ENCODE measurements around the gene RS1. TPM values are rescaled to one million over a fixed set of nuclear protein-coding genes. Genes with fewer than 3 reads are reported as not detected.
A peak's percentile ranks its signal among the peaks of the same experiment; 100 is the strongest.

Gene RS1
- polyA plus RNA-seq, result not detected

DNA sequence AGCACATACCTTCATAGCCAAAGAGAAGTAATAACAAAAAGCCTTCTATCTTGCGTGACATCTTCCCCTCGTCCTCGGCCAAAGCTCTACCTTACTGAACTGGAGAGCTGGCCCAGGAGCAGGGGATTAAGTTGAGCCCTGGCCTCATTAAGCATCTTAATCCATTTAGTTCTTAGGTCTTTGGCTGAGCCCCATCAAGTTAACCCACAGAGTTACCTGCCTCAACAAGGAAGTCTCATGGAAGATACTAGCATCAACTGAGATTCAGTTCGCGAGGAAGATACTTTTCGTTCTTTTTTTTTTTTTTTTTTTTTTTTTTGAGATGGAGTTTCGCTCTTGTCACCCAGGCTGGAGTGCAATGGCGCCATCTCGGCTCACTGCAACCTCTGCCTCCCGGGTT, at the start of gene RS1:
TSS of gene RS1 (minus strand) at position 101 of the 400 bp plus-strand sequence. CDS start at position 61, 40 bp downstream.
- H3K9me3 Mint-ChIP-seq, result no peaks in the 10 kb centered on the region
- peak within 1 kb of the TSS in 1 of 5 donors; percentile 31 for H3K4me3 Mint-ChIP-seq
- H3K27ac Mint-ChIP-seq, result no peak within 1 kb of the TSS
- peaks cover 6 to 18% of the 10 kb centered on the region in 2 donors for H3K4me1 Mint-ChIP-seq
- H3K27me3 Mint-ChIP-seq (ENCODE audit: low read depth in 3 of 3), result peaks cover 11 to 17% (median 13%) of the 10 kb centered on the region in 3 donors
- no peak for DNase-seq
- no peaks in the 10 kb centered on the region for H3K36me3 Mint-ChIP-seq

DNA sequence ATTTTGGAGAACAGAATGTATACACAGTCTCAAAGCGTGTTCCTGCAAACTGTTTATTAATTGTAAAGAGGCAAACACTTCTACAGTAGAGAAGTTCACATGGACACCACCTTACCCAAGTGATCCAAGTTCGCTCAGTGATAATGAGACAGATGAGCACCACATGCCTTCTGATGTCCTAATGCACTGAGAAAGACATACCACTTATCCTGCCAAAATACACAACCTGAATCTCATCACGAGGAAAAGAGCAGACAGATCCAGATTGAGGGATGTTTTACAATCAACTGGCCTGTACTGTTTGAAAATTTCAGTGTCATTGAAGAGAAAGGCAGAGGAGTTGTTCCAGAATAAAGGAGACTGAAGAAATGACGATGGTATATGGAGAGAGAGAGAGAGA, 47.9 kb upstream of the RS1 start:
- Mint-ChIP-seq H3K4me1 (no peaks in the 10 kb centered on the region), H3K4me3 (no peak overlapping the region), H3K27me3 (ENCODE audit: low read depth in 3 of 3) (peaks cover 1 to 6% (median 3%) of the 10 kb centered on the region in 3 donors), H3K36me3 (no peaks in the 10 kb centered on the region), H3K27ac (no peak overlapping the region), H3K9me3 (no peaks in the 10 kb centered on the region)
- no peak for DNase-seq

DNA sequence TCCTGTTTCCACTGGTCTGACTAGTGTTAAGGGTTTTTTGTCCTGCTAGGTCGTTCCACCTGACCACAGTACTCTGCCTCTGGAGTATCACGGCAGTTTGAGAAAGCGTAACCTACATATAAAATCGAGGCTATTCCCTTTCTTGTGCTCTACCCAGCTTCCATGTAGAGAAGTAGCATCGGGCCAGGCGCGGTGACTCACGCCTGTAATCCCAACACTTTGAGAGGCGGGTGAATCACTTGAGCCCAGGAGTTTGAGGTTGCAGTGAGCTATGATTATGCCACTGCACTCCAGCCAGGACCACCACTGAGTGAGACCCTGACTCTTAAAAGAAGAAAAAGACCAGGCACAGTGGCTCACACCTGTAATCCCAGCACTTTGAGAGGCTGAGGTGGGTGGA, 43.0 kb upstream of the RS1 start:
- H3K9me3 Mint-ChIP-seq, result no peaks in the 10 kb centered on the region
- H3K27me3 Mint-ChIP-seq (ENCODE audit: low read depth in 3 of 3), result peaks cover 0 to 3% (median 0%) of the 10 kb centered on the region in 3 donors

DNA sequence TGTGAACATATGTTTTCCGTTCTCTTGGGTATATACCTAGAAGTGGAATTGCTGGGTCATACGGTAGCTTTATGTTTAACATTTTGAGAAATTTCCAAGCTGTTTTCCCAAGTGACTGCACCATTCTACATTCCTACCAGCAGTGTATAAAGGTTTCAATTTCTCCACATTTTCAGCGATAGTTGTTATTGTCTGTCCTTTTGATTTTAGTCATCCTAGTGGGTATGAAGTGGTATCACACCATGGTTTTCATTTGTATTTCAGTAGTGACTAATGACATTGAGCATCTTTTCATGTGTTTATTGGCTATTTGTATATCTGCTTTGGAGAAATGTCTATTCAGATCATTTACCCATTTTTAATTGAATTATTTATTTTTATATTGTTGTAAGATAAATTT, 37.9 kb upstream of the RS1 start:
- Mint-ChIP-seq H3K27ac (no peak overlapping the region), H3K36me3 (no peaks in the 10 kb centered on the region), H3K4me1 (no peaks in the 10 kb centered on the region), H3K9me3 (no peaks in the 10 kb centered on the region), H3K27me3 (ENCODE audit: low read depth in 3 of 3) (peaks cover 2 to 4% (median 3%) of the 10 kb centered on the region in 3 donors), H3K4me3 (no peak overlapping the region)
- no peak for DNase-seq

More for the DNA sequence above, 43.0 kb upstream of the RS1 start:
- H3K4me1 Mint-ChIP-seq, result no peaks in the 10 kb centered on the region
- H3K4me3 Mint-ChIP-seq, result no peak overlapping the region
- no peak for DNase-seq
- H3K36me3 Mint-ChIP-seq, result no peaks in the 10 kb centered on the region
- no peak overlapping the region for H3K27ac Mint-ChIP-seq

DNA sequence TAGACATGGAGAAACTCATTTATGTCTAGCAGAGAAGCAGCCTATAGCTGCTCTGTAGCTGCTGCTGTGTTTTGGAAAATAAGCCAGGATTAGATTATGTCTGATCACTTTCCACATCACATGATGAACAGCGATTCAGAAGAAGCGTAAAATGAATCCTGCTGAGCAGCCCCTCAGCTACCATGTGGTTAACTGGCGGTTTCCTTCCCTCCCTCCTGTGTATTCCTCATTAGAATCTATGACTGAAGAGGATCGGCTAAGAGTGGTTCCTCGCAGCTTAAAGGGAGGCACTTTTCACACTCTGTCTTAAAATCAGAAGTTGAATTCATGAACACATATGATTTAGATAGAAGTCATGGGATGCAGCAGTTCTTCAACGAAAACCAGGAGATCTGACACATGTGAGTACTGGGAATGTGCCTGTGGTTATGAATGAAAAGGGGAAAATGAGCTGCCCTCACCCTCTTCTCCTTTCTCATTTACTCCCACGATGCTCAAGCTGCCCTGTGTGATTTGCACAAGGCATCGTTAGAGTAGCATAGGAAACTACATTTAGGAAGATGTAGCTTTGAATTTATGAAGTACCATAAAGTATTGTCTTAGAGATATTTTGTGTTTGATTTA, 35.6 kb upstream of the RS1 start, which contains the start of gene PPEF1:
TSS of gene PPEF1 (plus strand) at position 220 of the 624 bp plus-strand sequence. CDS start at position 356, 136 bp downstream.
- no peaks in the 10 kb centered on the region for H3K36me3 Mint-ChIP-seq
- no peak within 1 kb of the TSS for H3K27ac Mint-ChIP-seq
- H3K4me3 Mint-ChIP-seq, result no peak within 1 kb of the TSS
- no peaks in the 10 kb centered on the region for H3K4me1 Mint-ChIP-seq
- H3K9me3 Mint-ChIP-seq, result no peaks in the 10 kb centered on the region
- H3K27me3 Mint-ChIP-seq (ENCODE audit: low read depth in 3 of 3), result peaks cover 3 to 4% (median 4%) of the 10 kb centered on the region in 3 donors
- DNase-seq, result no peak

DNA sequence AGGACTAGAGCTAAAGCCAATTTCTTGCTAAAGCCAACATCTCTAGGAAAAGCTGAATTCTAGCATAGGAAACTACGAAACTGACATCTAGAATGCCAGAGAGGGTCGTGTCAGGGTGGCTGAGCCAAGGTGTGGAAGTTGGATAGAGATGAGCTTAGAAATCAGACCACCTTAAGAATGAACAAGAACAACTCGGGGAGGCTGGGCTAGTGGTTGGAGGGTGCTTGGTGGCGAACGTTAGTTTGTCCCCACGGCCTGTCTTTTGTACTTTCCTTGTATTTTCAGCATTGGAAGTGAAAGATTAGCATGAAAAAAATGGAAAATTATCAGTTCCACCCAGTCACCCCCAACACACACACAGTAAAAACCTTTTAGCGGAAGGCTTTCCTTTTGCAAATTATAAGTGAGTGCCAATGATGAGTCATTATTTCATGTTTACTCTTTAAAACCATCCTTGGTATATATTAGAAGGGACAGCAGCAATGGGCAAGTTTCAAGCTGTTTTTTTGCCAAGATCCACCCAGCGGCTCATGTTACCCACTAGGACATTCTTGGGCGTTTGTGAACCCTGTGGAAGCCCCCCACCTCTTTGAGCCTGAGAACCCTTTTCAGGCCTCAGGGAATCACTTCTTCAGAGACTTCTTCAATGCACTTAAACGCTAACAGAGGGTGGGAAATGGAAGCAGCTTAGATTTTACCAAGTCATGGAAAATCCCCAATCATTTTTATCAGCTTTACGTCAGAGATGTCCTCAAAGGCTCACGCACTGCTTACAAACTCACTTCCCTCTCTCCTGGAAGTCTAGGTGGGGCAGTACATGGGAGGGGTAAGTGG, 30.7 kb upstream of the RS1 start:
- no peaks in the 10 kb centered on the region for H3K4me1 Mint-ChIP-seq
- H3K27ac Mint-ChIP-seq, result no peak overlapping the region
- H3K9me3 Mint-ChIP-seq, result no peaks in the 10 kb centered on the region
- no peaks in the 10 kb centered on the region for H3K36me3 Mint-ChIP-seq
- peaks cover 0 to 9% (median 3%) of the 10 kb centered on the region in 3 donors for H3K27me3 Mint-ChIP-seq (ENCODE audit: low read depth in 3 of 3)
- no peak for DNase-seq
- H3K4me3 Mint-ChIP-seq, result no peak overlapping the region

DNA sequence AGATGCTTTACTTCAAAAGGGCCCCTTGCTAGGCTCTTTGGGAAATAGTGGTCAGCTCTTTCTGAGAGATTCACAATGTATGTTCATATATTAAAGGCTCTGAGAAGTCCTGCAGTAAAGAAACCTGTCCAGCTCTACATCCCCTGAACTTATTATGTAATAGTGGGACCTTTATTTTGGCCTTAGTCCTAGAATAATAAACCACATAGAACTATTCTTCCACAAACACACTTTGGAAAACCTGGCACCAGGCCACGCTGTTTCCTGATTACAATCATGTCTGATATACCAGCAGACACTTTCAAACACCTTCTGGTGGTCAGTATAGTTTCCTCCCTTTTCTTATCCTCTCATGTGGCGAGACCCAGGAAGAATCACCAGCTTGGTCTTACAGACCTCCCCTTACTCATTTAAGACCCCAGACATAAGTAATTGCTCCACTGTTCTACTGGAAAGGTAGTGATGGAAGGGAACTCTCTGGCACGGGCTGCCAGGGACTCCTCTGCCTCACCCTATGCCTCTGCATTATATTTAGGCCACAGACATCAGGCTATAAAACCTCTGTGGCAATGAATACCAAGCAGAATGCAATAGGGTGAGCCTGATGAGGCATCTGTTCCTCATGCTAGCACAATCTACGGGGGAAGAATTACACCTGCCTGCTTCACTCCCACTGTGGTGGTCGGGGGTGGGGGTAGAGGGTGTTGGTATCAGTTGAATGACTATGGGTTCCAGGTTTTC, 29.9 kb upstream of the RS1 start:
- H3K4me1 Mint-ChIP-seq, result no peaks in the 10 kb centered on the region
- peaks cover 0 to 8% (median 4%) of the 10 kb centered on the region in 3 donors for H3K27me3 Mint-ChIP-seq (ENCODE audit: low read depth in 3 of 3)
- no peaks in the 10 kb centered on the region for H3K36me3 Mint-ChIP-seq

DNA sequence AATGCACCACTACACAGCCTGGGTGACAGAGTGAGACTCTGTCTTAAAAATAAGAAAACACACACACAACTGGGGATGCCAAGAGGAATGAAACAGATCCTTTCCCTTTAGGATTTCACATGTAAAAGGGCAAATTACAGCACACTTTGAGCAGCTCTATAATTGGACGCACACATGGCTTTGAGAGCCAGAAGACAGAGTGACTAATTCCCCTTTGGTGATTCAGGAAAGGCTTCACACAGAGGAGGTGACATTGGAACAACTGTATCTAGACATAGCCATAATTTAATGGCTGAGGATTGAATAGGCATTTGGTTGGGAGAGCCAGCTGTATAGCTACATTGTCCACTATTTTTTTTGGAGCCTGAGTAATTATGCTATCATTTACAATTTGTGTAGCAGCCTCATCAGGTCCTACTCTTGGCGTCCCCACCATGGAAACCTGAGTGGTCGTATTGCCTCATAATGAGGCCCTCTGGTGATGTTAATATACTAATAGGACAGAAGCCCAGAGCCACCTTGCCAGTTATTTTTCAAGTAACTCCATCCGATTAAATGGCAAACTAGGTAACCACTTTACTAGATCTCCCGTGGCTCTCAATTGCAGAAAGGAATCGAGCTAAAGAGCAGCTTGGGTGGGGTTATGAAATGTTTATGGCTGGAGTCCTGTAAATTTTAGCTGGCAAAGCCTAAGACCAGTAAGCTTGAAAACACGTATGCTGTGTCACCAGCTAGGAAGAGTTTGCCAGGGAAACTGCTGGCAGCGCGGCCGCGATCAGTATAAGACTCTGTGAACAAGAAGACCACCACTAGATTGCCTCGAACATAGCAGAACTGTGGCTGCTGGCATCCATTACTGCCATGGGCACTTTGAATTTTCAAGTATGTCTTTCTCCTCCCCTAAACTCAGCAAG, 27.1 kb upstream of the RS1 start:
- H3K27ac Mint-ChIP-seq, result no peak overlapping the region
- DNase-seq, result no peak
- no peaks in the 10 kb centered on the region for H3K36me3 Mint-ChIP-seq

More for the DNA sequence above, 29.9 kb upstream of the RS1 start:
- no peak overlapping the region for H3K4me3 Mint-ChIP-seq
- H3K27ac Mint-ChIP-seq, result no peak overlapping the region
- no peaks in the 10 kb centered on the region for H3K9me3 Mint-ChIP-seq
- DNase-seq, result no peak

DNA sequence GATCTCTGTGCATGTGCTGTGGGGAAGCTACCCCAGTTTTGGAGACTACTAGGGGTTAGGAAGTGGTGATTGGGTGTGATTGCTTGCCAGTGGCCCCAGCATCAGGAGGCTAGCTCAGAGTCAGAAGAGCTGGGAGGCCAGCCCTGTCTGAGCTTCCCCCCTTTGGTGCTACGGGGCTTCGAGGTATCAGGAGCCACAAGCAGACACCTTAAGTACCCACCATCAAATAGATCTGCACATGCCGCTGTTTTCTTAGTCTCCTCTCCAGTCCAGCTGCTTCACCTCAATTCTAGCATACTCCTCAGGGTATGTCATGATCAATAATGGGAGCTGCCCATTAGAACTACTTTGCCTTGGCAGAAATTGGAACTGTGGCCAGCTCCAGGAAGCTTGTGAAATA, 24.7 kb upstream of the RS1 start:
- peaks cover 0 to 15% (median 7%) of the 10 kb centered on the region in 3 donors for H3K27me3 Mint-ChIP-seq (ENCODE audit: low read depth in 3 of 3)
- no peaks in the 10 kb centered on the region for H3K9me3 Mint-ChIP-seq
- no peak overlapping the region for H3K27ac Mint-ChIP-seq
- H3K4me1 Mint-ChIP-seq, result no peaks in the 10 kb centered on the region
- no peak for DNase-seq
- H3K36me3 Mint-ChIP-seq, result no peaks in the 10 kb centered on the region
- H3K4me3 Mint-ChIP-seq, result no peak overlapping the region

More for the DNA sequence above, 27.1 kb upstream of the RS1 start:
- Mint-ChIP-seq H3K27me3 (ENCODE audit: low read depth in 3 of 3) (peaks cover 0 to 12% (median 4%) of the 10 kb centered on the region in 3 donors), H3K4me1 (no peaks in the 10 kb centered on the region), H3K9me3 (no peaks in the 10 kb centered on the region), H3K4me3 (no peak overlapping the region)

DNA sequence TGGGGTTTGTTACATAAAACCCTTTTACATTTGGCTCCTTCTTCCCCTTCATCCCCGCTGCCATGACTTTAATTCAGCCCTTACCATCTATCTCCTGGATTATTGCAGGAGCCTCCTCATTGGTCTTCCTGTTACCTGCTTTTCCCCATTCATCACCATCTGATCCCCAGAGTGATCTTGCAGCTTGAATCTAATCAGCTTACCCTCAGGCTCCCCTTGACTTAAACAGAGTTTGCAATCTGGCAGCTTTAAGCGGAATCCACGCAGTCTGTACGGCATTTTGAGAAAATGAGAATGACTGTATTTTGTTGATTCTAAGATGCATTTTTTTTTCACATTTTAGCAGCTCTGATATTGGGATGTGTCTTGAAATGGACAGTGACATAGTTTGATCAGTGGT, 20.6 kb upstream of the RS1 start:
- peaks cover 0 to 10% (median 5%) of the 10 kb centered on the region in 3 donors for H3K27me3 Mint-ChIP-seq (ENCODE audit: low read depth in 3 of 3)
- H3K27ac Mint-ChIP-seq, result no peak overlapping the region
- H3K36me3 Mint-ChIP-seq, result no peaks in the 10 kb centered on the region
- no peak overlapping the region for H3K4me3 Mint-ChIP-seq
- H3K4me1 Mint-ChIP-seq, result no peaks in the 10 kb centered on the region
- H3K9me3 Mint-ChIP-seq, result no peaks in the 10 kb centered on the region
- no peak for DNase-seq

DNA sequence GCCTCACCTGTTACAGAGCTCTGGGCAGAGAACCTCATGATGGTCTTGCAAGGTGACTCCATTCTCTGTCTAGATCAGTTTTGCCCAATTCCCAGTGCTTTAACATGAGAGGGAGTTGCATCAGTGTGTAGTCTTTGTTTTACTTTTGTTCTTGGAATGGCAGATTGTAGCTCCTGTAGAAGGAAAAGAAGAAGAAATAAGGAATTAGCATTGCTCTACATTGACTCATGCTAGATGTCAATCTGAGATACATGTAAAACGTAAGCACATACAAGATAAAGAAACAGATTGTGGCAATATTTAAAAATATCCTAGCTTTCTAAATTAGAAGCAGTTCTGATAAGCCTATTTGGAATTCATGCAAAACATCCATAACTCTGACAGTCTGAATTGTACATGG, 19.5 kb upstream of the RS1 start:
- H3K36me3 Mint-ChIP-seq, result no peaks in the 10 kb centered on the region
- no peaks in the 10 kb centered on the region for H3K9me3 Mint-ChIP-seq
- no peak overlapping the region for H3K4me3 Mint-ChIP-seq
- DNase-seq, result no peak
- no peaks in the 10 kb centered on the region for H3K4me1 Mint-ChIP-seq
- no peak overlapping the region for H3K27ac Mint-ChIP-seq
- H3K27me3 Mint-ChIP-seq (ENCODE audit: low read depth in 3 of 3), result peaks cover 0 to 9% (median 3%) of the 10 kb centered on the region in 3 donors

DNA sequence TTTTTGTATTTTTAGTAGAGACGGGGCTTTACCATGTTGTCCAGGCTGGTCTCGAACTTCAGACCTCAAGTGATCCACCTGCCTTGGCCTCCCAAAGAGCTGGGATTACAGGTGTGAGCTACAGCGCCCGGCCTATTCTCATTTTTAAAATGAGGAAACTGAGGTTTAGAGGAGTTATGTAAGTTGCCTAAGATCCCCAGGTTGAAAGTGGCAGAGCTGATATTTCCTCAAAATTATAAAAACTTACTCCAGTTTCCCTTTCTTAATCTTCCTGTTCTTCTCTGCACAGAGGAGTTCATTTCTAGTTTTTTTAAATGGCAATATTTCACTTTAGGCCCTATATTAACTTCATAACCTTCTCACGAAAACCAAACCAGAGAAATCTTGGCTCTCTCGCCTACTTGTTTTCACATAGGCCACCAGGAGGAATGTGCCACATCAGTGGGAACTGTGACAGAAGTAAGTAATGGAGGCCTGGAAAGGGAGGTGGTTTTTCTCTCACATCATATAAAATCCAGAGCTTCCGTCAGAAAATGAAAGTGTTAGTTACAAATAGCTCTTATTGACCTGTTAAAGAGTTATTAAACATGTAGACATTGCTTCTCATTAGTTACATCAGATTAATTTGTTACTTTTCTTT, 16.1 kb upstream of the RS1 start:
- Mint-ChIP-seq H3K4me3 (no peak overlapping the region), H3K9me3 (no peaks in the 10 kb centered on the region), H3K36me3 (no peaks in the 10 kb centered on the region), H3K27me3 (ENCODE audit: low read depth in 3 of 3) (peaks cover 0 to 3% (median 0%) of the 10 kb centered on the region in 3 donors), H3K4me1 (no peaks in the 10 kb centered on the region), H3K27ac (no peak overlapping the region)
- no peak for DNase-seq

DNA sequence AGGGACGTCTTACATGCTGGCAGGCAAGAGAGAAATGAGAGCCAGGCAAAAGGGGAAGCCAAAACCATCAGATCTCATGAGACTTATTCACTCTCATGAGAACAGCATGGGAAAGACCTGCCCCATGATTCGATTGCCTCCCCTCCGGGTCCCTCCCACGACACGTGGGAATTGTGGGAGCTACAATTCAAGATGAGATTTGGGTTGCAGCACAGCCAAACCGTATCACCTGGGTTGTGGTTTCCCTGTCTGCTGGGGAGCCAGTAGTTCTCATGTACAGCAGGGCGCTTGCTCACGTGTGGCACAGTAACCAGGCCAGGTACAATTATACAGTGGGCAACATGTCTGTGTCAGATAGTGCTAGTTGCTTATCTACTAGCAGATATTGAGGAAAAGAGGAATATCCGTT, 11.1 kb upstream of the RS1 start:
- H3K27me3 Mint-ChIP-seq (ENCODE audit: low read depth in 3 of 3), result peaks cover 0 to 2% (median 2%) of the 10 kb centered on the region in 3 donors
- no peak for DNase-seq
- no peaks in the 10 kb centered on the region for H3K36me3 Mint-ChIP-seq
- no peak overlapping the region for H3K4me3 Mint-ChIP-seq
- H3K9me3 Mint-ChIP-seq, result no peaks in the 10 kb centered on the region
- no peak overlapping the region for H3K27ac Mint-ChIP-seq
- H3K4me1 Mint-ChIP-seq, result peaks cover 0 to 7% of the 10 kb centered on the region in 2 donors

Data from immature natural killer cell (primary cell).